Activated CD4-positive, CD25-positive, alpha-beta regulatory T cell (primary cell): ENCODE data around the gene ISYNA1.
"Not testable (repeated sequence)": the region's sequence is repeated elsewhere in the genome, so short reads cannot be mapped to it uniquely, and the experiment has no call there.

Experiments used
- DNase-seq, 4 experiments: peaks; one replicate each; lab custom pipeline; 2025; lab: John Stamatoyannopoulos, UW

The ISYNA1 gene

GRCh38 chr19:18419195-18419698 is 18.7 kb downstream of the ISYNA1 start, which contains the start of gene SSBP4:
TSS of gene SSBP4 (plus strand) at chr19:18419398. CDS start at chr19:18419649, 251 bp downstream.
- DNase-seq, result peak; percentile 42 to 63 (median 58)

- no peak for DNase-seq
These were observed 19.3 kb downstream of the ISYNA1 start for GRCh38 chr19:18418483-18419194.

- DNase-seq, result no peak
These were observed 19.9 kb downstream of the ISYNA1 start for GRCh38 chr19:18418029-18418482.

GRCh38 chr19:18417250-18418028 is 20.5 kb downstream of the ISYNA1 start:
- no peak for DNase-seq

GRCh38 chr19:18416778-18417249 is 21.1 kb downstream of the ISYNA1 start:
- DNase-seq, result no peak

GRCh38 chr19:18415178-18415867 is 22.6 kb downstream of the ISYNA1 start:
- no peak for DNase-seq

GRCh38 chr19:18414504-18415177 is 23.3 kb downstream of the ISYNA1 start:
- no peak for DNase-seq

GRCh38 chr19:18412610-18413239 is 25.2 kb downstream of the ISYNA1 start:
- no peak for DNase-seq

GRCh38 chr19:18408053-18408476 is 29.9 kb downstream of the ISYNA1 start:
- no peak for DNase-seq

- DNase-seq, result no peak
These were observed 31.2 kb downstream of the ISYNA1 start for GRCh38 chr19:18406749-18407148.

GRCh38 chr19:18405754-18406153 is 32.2 kb downstream of the ISYNA1 start:
- not testable (repeated sequence) for DNase-seq

- DNase-seq, result not testable (repeated sequence)
These were observed 35.3 kb downstream of the ISYNA1 start for GRCh38 chr19:18402455-18403248.

- DNase-seq, result no peak
These were observed 36.3 kb downstream of the ISYNA1 start for GRCh38 chr19:18401580-18402112.

- DNase-seq, result no peak
These were observed 38.9 kb downstream of the ISYNA1 start for GRCh38 chr19:18399008-18399407.

- DNase-seq, result no peak
These were observed 40.4 kb downstream of the ISYNA1 start, which contains the start of gene LRRC25 for GRCh38 chr19:18397242-18398202. TSS of gene LRRC25 (minus strand) at chr19:18397622. CDS start at chr19:18396963, 659 bp downstream.

- DNase-seq, result no peak
These were observed 41.3 kb downstream of the ISYNA1 start for GRCh38 chr19:18396471-18397241.

GRCh38 chr19:18393836-18394235 is 44.1 kb downstream of the ISYNA1 start:
- DNase-seq, result no peak

- DNase-seq, result no peak
These were observed 45.0 kb downstream of the ISYNA1 start for GRCh38 chr19:18392926-18393325.
